ENCODE data around the gene SH2D5.

DNA sequence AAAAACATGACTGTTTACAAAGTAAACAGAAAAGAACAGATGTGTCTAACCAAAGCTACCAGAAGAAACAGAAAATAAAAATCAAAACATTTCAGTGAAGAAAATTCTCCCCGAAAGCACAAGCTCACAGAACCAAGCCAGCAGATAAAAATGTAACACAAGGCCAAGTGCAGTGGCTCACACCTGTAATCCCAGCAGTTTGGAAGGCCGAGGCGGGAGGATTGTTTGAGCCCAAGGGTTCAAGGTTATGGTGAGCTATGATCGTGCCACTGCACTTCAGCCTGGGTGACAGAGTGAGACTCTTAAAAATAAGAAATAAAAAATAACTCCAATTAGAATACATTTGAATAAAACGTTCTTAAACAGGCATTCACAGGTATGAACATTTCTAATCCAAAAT lies 52.2 kb downstream of the SH2D5 start:
- TF ChIP-seq, protein P1, sequence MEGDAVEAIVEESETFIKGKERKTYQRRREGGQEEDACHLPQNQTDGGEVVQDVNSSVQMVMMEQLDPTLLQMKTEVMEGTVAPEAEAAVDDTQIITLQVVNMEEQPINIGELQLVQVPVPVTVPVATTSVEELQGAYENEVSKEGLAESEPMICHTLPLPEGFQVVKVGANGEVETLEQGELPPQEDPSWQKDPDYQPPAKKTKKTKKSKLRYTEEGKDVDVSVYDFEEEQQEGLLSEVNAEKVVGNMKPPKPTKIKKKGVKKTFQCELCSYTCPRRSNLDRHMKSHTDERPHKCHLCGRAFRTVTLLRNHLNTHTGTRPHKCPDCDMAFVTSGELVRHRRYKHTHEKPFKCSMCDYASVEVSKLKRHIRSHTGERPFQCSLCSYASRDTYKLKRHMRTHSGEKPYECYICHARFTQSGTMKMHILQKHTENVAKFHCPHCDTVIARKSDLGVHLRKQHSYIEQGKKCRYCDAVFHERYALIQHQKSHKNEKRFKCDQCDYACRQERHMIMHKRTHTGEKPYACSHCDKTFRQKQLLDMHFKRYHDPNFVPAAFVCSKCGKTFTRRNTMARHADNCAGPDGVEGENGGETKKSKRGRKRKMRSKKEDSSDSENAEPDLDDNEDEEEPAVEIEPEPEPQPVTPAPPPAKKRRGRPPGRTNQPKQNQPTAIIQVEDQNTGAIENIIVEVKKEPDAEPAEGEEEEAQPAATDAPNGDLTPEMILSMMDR (IDR thresholded peaks at IDR 0.05; ENCODE audit: low read length) = no peak
- no peak for TF ChIP-seq EZH2 (optimal IDR thresholded peaks at IDR 0.05; ENCODE audit: low read depth, low read length)
- no peak for TF ChIP-seq EZH2phosphoT487 (IDR thresholded peaks at IDR 0.05; ENCODE audit: low read length)

All from MM.1S (cell line).